ENCODE results near the gene TNFRSF18.

Gene TNFRSF18

DNA sequence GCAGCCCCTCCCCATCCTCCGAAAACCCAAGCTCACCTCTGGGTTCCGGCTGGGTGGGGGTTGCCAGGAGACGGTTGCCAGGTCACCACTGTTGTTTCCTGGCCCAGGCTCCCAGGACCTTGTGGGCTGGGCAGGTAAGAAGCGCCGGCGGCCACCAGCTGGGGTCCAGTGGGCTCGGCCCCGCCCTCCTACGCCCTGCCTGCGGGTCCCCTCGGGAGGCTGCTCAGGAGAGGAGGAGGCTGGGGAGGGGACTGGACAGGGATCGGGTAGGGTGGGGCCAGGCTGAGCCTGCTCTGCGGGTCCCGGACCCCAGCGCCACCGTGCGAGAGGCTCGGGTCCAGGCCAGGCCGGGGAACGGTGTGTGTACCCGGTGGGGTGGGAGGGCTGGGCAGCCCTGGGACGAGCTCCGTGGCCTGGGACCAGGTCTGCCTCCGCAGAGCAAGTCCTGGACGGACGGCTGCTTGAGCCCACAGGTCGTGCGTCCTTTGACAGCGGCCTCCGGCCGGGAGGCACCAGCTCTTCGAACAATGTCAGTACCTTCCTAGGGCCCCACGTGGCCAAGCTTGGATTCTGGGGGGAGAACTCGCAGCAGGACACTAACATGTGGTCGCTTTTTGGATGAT lies 32.5 kb downstream of the TNFRSF18 start, which contains the start of gene TTLL10:
TTLL10 (plus strand) TSS at position 88 of the 623 bp plus-strand sequence. CDS start 5,336 bp downstream, outside the sequence.
- no peak for DNase-seq

DNA sequence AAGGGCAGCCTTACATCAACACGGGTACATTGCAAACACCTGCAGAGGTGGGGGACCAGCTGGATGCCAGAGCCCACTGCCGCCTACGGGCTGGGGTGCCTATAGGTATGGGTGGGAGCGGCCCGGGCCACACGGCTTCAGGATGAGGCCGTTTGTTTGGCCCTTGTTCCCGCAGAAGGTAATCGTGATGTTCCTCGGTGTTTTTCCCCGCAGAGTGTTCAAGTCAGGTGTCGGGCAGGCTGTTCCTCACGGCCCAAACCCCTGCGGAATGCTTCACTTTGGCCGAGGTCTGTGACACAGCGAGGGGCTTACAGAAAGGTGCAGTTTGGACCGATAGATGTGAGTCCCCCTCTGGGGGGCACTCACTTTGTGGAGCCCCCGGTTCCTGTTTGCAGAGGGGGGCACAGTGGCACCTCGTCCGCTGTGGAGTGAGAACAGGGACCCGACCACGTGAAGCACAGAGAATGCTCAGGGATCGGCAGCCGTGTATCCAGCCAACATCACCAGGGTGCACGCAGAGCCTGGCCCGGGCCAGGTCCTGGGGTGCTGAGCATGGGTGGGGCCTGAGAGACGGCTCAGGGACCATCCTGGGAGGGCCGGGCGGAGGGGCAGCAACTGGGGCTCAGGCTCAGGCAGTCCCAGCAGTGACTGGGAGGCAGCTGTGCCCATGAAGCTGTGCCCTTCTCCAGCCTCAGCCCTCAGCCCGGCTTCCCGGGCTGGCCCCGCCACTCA lies 33.2 kb downstream of the TNFRSF18 start:
- DNase-seq, result no peak

DNA sequence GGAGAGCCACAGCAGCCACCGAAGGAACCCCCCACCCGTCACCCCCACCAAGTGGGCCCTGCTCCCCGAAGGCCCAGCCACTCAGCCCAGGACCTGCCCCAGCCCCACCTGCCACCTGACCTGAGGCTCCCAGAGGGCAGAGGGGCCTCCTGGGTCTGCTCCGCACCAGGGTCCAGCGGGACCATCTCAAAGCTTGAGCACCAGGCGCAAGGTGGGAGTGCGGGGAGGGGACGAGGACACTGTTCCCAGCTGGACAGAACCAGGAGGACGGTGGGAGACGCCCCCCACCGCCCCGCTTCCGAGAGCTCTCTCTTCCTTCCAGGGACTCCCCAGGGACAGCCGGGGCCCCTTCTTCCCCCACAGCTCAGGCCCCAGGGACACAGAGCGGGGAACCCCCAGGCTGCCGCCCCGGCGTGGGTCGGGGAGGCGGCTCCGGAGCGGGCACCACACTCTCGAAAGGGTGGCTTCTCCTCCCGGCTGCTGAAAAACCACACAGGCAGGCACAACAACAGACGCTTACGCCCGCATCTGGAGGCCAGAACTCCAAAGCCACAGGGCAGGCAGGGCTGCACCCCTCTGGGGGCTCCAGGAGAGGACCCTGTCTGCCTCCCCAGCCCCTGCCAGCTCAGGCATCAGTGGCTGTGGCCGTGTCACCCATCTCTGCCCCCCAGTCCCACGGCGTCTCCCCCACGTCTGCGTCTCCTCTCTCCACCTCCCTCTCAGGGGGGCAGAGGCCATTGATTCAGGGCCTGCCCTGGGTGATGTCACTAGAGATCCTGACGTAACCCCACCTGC lies 34.6 kb downstream of the TNFRSF18 start:
- DNase-seq, result no peak

DNA sequence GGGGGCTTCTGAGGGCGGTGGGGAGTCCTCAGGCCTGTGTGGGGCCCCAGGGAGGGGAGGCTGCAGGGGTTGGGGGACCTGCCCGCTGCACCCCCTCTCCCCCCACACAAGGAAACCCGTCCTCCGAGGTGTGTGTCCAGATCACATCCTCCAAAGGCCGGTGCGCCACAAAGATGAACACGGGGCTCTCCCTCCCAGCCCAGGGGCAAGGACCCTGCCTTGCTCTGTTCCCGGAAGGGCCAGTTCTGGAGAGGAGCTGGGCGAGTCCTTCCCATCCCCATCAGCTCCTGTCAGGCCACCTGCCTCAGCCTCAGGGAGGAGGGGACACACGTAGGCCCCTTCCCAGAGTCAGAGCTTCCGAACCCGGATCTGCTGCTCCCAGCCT lies 35.2 kb downstream of the TNFRSF18 start:
- DNase-seq, result no peak

DNA sequence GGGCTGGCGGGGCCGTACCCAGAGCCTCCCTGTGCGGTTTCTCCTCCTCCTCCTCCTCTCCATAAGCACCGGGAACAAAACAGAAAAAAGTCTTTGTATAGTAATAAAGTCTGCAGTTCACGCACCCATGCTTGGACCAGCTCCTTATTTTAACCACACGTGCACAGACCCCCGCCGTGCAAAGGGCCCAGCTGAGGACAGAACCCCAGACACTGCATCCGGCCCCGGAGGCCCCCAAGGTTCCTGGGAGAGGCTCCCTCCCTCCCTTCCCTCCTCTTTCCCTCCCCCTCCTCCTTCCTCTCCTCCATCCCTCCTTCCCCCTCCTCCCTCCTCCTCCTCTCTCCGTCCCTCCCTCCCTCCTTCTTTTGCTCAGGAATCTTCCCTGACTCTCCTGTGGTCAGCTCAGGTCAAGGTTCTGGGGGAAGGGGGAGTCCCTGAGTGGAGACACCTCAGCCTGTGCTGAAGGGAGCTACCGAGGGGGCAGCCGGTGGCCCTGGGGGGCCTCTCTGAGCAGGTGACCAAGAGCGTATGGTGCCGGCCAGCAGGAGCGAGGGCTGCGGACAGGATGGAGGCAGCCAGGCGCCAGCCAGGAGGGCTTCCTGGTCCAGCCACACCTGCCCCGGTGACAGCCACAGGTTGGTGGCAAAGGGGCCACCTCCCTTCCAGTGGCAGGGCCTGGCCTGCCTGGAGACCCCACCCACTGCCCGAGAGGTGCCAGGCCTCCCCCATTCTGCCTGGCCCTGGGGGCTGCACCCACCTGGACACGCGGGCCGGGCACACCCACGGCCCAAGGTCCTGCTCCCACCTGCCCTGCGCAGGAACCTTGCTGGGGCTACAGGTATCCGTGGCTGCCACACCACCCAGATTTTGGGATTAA lies 35.9 kb downstream of the TNFRSF18 start:
- DNase-seq, result no peak

DNA sequence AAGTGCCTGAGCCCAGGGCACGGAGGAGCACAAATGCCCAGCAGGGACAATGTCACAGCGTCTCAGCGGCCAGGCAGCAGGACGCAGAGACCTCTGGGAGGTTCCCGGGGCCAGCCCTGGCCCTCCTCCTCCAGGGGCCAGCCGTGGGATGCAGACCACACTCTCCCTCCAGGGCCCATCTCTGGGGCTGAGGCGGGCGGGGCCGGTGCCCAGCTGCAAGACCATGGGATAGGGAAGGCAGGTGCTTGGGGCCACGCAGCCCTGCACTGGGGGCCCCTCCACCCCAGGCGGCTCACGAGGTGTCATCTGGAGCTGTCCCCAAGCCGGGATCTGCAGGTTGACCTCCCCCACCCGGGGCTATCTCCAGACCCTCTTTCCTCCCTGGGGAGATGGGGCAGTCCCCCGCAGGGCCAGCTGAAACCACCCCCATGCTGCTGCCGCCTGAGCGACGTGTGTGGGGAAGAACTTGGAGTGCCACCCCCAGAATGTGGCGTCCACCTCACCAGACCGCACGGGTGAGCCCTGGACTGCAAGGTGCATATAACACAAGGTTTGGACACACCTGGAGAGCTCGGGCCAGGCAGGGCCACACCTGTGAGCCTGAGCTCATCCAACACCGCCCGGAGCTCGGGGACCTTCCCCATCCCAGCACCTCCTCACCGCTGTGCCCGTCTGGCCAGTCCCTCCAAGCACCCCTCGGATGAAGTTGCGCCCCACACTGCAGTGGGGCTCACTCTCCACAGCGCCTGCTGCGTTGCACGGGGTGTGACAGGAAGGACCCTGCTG lies 36.8 kb downstream of the TNFRSF18 start:
- DNase-seq, result no peak

DNA sequence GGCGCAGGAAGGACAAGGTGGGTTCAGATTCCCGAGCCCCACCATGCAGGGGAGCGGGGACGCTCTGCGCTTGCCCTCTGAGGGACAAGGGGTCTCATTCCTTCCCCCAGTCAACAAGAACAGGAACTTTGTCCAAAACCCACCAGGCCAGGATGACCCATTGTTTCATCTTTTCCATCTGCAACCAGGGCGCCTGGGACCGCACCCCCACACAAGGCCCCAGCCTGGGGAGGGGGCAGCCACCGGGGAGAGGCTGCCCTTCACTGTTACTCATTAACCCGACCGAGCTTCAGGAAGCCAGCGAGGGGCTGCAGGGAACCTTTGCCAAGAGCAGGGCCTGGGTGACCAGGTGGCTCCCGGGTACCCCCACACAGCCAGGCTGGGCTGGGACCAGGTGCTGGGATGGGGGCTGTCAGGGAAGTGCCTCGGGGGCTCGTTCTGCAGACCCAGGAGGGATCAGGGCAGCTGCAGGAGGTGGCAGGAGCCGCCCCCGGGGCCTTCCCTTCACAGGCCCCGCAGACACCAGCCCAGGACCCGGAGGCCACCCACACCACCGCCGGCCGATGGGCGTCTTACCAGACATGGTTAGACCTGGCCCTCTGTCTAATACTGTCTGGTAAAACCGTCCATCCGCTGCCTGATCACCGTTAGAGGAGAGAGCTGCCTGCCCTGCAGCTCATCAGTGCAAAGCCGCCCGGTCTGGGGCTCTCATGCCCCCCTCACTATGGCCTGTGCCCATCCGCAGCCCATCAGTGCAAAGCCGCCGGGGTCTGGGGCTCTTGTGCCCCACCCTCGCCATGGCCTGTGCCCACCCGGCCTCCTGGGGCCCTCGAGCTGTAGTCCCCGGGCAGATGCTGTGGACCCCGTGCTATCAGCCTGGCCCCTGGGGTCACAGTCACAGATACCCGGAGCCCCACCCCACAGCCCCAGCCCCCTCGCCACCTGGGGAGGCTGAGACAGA lies 37.7 kb downstream of the TNFRSF18 start:
- DNase-seq, result no peak

DNA sequence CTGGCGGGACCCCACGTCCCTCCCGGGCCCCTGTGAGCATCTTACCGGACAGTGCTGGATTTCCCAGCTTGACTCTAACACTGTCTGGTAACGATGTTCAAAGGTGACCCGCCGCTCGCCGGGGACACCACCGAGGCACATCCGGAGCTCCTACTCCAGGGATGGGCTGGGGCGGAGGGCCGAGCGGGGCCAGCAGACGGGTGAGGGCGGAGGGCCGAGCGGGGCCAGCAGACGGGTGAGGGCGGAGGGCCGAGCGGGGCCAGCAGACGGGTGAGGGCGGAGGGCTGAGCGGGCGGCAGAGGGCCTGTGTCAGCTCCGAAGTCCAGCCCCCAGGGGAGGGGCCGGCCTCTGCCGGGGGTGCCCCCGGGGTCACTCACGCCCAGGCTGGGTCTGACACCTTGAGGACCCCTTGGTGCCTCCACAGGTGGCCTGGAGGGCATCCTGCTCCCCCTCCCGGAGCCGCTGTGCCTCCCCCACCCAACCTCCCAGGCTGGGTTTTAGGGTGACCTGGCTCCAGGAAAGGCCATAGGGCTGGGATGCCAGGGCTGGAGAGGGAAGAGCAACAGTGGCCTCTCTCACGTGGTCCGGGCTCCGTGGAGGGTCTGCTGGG lies 38.4 kb downstream of the TNFRSF18 start:
- no peak for DNase-seq

DNA sequence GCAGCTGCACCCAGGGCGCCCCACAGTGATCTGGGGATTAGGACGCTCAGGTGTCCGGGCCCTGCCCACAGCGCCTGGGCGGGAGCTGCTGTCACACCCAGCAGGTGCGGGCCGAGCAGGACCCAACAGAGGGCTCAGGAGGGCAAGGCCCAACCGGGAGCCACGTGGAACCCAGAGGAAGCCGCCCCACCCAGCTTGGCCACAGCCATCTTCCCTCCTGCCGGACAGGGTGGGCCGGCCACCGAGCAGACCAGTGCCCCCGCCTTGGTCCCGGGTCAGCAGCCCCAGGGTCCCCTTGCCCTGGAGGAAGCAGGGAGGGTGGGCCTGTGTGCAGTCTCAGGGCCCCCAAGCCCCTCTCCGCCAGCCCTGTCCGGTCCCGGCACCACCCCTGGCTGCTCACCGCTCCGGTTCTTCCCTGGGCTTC lies 39.0 kb downstream of the TNFRSF18 start:
- no peak for DNase-seq

DNA sequence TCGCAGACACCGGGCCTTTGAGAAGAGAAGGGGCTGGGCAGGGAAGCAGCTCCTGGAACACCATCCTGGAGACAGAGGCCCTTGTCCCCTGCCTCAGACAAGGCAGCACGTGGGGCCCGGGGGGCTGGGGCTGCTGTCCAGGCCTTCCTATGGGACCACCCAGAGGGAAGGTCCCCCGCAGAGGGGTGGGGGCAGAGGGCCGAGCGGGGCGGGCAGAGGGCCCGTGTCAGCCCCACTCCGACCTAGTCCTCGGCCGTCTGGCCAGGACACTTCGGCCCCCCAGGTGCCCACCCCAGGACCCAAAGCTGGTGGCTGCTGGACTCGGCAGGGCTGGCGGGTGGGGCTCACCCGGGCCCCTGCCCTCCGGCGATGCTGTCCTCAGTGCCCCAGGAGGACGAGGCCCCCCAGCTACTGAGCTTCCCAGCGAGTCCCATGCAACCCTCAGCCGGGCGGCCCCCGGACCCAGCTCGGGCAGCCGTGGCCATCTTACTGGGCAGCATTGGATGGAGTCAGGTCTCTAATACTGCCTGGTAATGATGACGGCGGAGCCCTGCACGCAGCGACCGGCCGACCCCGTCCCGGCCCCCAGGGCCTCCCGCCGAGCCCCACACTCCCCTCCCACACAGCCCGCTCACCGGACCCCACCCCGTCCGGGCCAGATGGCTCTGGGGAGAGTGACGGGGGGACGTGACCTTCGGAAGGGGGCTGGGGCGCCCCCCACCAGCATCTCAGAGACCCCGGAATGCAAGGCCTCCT lies 39.6 kb downstream of the TNFRSF18 start:
- no peak for DNase-seq

DNA sequence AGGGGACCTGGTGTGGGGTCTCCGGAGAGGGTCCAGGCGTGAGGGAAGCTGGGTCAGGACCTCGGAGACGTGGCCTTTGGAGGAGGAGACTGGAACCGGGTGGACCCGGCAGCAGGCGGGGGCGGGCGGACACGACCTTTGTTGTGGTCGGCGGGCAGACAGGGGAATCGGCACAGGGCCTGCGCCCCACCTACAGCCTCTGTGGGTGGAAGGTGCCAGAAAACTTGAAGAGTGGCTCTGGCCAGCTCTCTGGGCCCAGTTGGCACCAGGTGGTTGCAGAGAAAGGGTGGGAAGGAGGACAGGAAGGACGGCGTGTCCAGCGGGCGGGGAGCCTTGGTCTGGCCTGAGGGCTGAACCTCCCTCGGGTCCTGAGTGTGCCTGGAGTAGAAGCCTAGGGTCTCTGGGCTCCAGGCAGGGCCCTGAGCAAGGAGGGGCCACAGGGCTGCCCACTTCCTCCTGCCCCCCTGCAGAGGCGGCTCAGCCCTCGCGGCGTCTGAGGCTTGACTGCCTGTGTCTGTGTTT lies 40.4 kb downstream of the TNFRSF18 start:
- DNase-seq, result no peak

DNA sequence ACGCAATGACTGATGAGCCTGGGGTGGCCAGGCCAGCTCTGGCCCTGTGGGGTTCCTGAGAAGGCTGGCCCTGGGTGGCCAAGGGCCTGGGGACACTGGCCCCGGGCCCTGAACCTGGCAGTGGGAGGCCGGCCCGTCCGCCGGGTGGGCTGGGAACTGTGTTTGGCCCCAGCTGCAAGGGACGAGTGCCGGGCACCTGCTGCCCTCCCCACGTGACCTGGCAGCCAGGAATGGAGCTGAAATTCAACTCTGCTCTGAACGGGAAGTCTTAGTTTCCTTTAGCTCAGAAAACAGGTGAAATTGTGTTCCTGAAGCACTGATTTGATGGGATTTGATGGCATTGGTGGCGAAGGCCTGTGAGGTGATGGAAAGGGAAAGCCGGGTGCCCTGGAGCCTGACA lies 40.9 kb downstream of the TNFRSF18 start:
- DNase-seq, result no peak

DNA sequence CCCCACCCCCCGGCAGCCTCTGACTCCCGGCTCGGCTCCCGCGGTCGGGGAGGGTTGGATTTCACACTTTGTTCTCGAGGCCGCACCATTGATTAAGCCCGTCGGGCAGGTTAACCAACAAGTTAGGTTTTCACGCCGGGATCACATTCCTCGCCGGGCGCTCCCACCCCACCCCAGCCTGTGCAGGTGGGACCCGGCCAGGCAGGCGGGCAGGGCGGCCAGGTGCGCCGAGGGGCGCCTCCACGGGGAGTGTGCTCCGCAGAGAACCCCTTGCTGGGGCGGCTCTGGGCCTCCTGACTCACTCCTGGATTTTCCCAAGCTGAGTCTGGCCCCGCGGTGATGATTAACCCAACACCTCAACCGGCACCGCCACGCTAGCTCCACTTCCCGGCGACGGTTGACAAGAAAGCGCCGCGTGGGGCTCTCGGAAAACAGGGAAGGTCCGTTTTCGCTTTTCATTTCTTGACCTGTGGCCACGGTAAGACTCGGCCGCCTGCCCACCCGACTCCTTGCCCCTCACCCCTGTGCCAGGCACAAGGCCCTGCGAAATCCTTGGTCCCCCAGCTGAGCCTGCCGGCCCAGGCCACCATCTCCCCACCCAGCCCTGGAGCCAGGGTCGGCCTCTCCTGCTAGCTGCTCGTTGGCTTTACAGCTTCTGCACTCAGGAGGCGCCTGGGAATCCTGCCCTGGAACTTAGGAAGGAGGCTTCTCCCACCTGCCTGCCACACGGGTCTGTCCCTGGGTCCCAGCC lies 41.5 kb downstream of the TNFRSF18 start:
- no peak for DNase-seq

DNA sequence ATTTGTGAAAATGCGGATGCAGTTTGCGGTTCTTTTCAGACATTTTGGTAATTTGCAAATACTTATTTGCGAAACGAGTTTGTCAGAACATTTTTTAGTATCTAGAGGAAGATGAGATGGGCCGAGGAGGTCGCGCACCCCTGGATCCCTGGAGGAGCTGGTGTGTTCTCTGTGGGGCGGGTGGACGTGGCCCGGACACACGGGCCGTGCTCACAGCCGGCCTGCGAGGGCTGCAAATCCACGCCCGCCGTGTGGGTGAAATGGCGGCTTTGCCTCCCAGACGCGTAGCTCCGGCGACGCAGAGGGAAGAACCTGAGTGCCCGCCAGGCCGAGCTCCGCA lies 42.1 kb downstream of the TNFRSF18 start:
- no peak for DNase-seq

DNA sequence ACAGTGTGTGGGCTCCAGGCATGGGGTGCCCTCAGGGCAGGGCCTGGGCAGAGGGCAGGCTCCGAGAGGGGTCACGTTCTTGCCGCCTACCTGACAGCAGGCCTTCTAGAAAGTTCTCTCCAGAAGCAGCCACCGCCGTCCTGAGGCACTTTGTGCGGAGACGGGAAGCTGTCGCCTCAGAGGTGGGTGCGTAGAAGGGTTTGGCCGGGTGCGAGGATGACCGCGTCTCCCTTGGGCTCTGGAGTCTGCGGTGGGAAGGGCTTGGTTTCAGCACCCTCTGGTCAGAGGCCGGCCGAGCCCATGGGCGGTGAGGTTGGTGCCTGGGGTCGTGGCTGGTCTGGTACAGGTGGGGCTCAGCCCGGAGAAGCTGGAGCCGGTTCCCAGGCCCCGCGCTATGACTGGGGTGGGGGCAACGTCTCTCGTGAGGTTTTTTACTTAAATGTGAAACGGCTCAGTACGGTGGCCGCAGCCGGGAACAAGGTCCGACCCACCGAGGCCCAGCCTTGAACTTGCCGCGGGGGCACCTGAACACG lies 42.8 kb downstream of the TNFRSF18 start:
- no peak for DNase-seq

DNA sequence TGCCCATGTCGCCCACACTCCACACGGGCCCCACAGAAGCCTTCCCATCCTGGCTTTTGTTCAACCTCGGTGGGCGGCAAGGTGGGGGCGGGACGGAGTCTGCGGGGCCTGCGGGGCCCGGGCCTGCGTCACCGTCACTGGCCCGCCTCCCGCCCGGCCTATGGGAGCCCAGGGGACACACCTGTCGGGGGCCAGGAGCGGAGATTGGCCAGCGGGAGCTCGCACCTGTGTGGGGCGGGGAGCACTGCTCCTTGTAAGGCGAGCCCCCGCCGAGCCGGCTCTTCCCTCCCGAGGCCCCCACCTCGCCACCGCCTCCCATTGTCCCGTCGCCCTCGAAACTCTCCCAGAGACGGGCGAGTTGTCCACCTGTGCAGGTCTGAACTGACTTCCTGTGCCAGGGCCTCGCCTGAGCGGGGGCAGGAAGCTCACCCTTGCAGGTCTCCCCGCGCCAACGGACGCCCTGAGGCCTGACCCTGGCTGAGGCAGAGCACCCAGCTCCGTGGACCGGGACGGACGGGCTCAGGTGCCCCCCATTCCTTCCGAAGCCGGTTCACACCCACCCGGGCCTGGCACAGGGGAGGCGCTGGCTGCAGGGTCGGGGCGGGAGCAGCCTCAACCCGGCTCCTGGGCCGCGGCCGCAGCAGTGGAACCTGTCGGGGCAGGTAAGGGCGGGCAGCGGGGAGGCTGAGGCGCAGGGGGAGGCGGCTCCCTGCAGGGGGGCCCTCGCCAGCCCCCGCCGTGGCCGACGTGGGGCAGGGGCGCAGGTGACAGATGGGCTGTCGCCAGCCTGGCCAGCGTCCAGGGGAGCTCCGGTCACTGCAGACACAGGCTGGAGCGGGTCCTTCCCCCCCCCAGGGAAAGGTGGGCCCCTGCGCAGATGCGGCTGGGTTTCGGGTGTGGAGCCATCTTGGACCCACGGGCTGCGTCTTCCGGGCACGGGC lies 43.5 kb downstream of the TNFRSF18 start:
- no peak for DNase-seq

DNA sequence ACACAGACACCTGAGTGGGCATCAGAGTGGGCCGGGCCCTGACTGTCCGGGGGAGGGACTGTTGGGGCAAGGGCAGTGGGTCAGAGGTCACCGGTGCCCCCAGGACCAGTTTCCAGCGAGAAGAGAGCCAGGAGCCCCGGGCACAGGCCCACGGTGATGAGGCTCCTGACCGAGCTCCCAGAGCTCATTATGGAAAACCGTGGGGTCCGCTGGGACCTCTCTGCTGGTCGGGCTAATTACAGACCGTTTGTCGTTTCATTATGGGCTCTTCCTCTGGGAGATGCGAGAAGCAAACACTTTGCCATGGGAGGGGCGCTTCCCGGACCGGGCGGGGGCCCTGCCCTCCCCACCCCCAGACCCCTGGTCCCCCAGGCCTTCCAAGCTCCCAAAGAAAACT lies 44.7 kb downstream of the TNFRSF18 start:
- DNase-seq, result no peak

All from 8988T (cell line).